Kidney tubule cell (primary cell): Measurements from ENCODE around the gene ASB3.
"Not testable (repeated sequence)": the region's sequence is repeated elsewhere in the genome, so short reads cannot be mapped to it uniquely, and the experiment has no call there.

Experiments
- DNase-seq: peaks from one replicate; pipeline ENCODE4 v3.0.0-alpha.2; 2018; ENCODE audit warnings: low spot score

Gene ASB3

GRCh38 chr2:53786705-53787613 lies at the start of gene ASB3, which contains the start of gene ERLEC1:
Gene ASB3 (minus strand): TSS chr2:53786953. CDS start chr2:53765572, 21,381 bp downstream.
Gene ERLEC1 (plus strand): TSS chr2:53787044. CDS start chr2:53787211, 167 bp downstream.
- peak; percentile 89 for DNase-seq

GRCh38 chr2:53829980-53830290 lies 43.2 kb upstream of the ASB3 start:
- DNase-seq, result not testable (repeated sequence)

- no peak for DNase-seq
These were observed 42.7 kb upstream of the ASB3 start for GRCh38 chr2:53829273-53829979.

GRCh38 chr2:53828331-53828730 lies 41.6 kb upstream of the ASB3 start:
- DNase-seq, result no peak

- no peak for DNase-seq
These were observed 40.8 kb upstream of the ASB3 start for GRCh38 chr2:53827398-53828175.

GRCh38 chr2:53826587-53827397 lies 40.0 kb upstream of the ASB3 start:
- DNase-seq, result no peak

GRCh38 chr2:53826030-53826410 lies 39.3 kb upstream of the ASB3 start:
- DNase-seq, result no peak

- DNase-seq, result not testable (repeated sequence)
These were observed 36.9 kb upstream of the ASB3 start for GRCh38 chr2:53823639-53824038.

GRCh38 chr2:53821810-53822209 lies 35.1 kb upstream of the ASB3 start:
- DNase-seq, result no peak

GRCh38 chr2:53820711-53821110 lies 34.0 kb upstream of the ASB3 start:
- peak; percentile 35 for DNase-seq

GRCh38 chr2:53820048-53820447 lies 33.3 kb upstream of the ASB3 start:
- DNase-seq, result no peak

- no peak for DNase-seq
These were observed 32.9 kb upstream of the ASB3 start for GRCh38 chr2:53819634-53820033.

- DNase-seq, result no peak
These were observed 32.2 kb upstream of the ASB3 start for GRCh38 chr2:53818854-53819435.

GRCh38 chr2:53813151-53813550 lies 26.4 kb upstream of the ASB3 start:
- no peak for DNase-seq

GRCh38 chr2:53811601-53812000 lies 24.8 kb upstream of the ASB3 start:
- DNase-seq, result no peak

- no peak for DNase-seq
These were observed 15.9 kb upstream of the ASB3 start for GRCh38 chr2:53802617-53803151.

- DNase-seq, result no peak
These were observed 14.8 kb upstream of the ASB3 start for GRCh38 chr2:53801547-53801946.

GRCh38 chr2:53793821-53794220 lies 7.1 kb upstream of the ASB3 start:
- DNase-seq, result no peak

GRCh38 chr2:53793261-53793660 lies 6.5 kb upstream of the ASB3 start:
- no peak for DNase-seq

- DNase-seq, result peak; percentile 30
These were observed 999 bp upstream of the ASB3 start for GRCh38 chr2:53787614-53788289.
